GM20000 (cell line): ENCODE results near the gene TRABD2A.

ENCODE experiments used
- DNase-seq: peaks from one replicate; pipeline ENCODE4 v3.0.0; 2012; ENCODE audit warnings: low spot score
- TF ChIP-seq, protein P1 (sequence below): IDR thresholded peaks from 2 replicates; pipeline ENCODE4 v1.5.1; 2012; ENCODE audit warnings: mild to moderate bottlenecking, control low read depth; ENCODE audit errors: extremely low read depth, missing control alignments

The TRABD2A gene

GRCh38 chr2:84823788-84824187 is 57.1 kb downstream of the TRABD2A start:
- no peak for DNase-seq
- TF ChIP-seq, protein P1, sequence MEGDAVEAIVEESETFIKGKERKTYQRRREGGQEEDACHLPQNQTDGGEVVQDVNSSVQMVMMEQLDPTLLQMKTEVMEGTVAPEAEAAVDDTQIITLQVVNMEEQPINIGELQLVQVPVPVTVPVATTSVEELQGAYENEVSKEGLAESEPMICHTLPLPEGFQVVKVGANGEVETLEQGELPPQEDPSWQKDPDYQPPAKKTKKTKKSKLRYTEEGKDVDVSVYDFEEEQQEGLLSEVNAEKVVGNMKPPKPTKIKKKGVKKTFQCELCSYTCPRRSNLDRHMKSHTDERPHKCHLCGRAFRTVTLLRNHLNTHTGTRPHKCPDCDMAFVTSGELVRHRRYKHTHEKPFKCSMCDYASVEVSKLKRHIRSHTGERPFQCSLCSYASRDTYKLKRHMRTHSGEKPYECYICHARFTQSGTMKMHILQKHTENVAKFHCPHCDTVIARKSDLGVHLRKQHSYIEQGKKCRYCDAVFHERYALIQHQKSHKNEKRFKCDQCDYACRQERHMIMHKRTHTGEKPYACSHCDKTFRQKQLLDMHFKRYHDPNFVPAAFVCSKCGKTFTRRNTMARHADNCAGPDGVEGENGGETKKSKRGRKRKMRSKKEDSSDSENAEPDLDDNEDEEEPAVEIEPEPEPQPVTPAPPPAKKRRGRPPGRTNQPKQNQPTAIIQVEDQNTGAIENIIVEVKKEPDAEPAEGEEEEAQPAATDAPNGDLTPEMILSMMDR = no peak

- TF ChIP-seq, protein P1 = no peak
- no peak for DNase-seq
These were observed 57.7 kb downstream of the TRABD2A start for GRCh38 chr2:84823229-84823628.

DNA sequence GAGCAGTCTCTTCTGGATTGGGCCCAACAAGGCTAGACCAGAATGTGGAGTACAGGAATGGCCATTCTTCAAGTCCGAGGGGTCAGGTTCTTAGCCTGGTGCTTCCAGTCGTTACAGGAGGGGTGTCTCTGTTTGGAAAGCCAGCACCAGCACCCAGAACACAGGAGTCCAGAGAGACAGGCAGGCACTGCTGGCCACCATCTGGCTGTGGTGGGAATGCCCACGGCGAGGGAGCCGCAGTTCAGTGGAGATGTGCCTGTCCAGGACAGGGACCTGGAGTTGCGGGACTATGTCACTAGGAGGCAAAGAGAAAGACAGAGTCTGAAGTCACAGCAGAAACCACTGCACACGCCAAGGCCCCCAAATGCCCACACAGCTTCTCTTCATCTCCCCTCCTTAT is 59.1 kb downstream of the TRABD2A start:
- no peak for DNase-seq
- TF ChIP-seq, protein P1 = no peak

GRCh38 chr2:84817239-84817655 is 63.6 kb downstream of the TRABD2A start:
- TF ChIP-seq, protein P1 = no peak
- peak; percentile 72 for DNase-seq

GRCh38 chr2:84816426-84817026 is 64.4 kb downstream of the TRABD2A start:
- peak; percentile 49 for DNase-seq

DNA sequence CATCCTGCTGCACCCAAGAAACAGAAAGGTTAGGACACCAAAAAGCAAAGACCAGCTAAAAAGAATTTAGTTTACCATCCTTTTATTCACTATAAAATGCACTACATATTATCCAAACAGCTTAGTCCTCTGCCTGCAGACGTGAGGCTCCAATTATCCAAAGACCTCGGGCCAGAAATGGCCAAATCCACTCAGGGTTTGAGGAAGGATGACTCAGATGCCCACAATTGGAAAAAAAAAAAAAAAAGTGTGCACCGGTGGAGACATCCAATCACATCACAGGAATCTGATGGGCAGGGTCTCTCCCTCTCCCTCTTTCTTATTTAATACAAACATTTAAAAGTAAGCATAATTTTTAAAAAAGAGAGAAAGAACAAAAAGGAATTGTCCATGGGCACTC is 65.7 kb downstream of the TRABD2A start:
- DNase-seq = no peak

More at GRCh38 chr2:84816426-84817026, 64.4 kb downstream of the TRABD2A start:
- TF ChIP-seq, protein P1 = no peak

DNA sequence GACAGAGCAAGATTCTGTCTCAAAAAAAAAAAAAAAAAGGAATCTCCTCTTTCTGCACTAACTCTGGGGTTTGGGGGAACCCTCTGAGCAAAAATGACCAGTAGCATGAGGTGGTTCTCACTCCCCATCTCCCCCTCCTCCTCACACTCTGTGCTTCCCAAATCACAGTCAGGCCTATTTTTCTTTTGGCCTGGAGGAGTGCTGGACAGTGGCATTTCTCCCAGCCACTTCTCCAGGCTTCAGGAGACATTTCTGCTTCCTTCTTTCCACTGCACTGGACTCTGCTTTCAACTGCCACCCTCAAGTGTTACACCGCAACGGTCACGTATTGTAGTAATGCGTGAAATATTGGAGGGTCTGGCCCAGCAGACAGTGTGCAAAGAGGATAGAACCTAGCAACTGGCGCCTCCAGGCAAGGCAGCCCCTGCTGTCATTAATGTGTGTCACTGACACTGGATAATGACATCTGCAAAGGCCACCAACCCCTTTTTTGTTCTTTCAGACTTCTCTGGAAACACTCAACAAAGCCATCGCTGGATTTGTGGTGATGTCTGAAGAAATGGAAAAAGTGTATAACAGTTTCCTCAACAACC is 68.9 kb downstream of the TRABD2A start:
- TF ChIP-seq, protein P1 = no peak
- no peak for DNase-seq

More for the DNA sequence above, 65.7 kb downstream of the TRABD2A start:
- TF ChIP-seq, protein P1 = no peak
